ENCODE measurements around the gene CDC14B.

DNA sequence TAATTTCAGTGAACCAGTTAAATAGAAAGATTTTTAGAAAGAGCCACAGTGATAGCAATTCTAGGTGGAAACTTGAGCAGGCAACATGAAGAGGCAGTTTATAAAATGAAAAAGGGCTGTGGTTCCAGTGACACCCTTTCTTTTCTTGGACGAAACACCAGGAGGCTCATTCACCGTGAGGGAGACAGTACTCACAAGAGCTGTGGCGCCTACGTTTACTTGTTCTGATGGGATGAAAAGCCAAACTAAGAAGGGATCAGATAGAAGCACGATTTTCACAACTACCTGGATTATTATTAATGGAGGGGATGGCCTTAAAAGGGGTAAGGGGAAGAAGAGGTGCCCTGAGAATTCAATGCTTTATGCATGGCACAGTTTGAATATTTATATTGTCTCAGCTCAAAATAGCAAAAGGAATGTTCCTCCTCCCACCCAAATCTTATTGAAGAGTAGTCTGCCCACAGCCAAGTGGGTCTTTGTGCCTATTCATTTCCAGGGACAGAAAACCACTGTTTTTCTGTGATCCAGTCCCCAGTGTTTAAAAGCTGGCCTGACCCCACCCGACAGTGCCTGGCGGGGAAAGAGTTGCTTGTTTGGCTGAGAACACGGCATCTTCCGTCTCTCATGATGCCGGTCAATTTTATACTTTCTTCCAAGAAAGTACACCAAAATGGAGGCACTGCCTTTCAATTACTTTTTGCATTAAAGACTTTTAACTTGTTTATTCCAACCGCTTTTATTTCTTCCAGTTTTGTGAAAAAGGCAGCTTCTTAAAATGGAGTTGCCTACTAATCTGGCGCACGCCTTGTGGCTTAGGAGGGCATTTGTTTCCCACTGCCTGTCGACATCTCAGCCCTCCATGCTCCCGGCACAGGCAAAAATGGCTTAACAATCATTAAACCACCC lies 117.8 kb downstream of the CDC14B start:
- TF ChIP-seq POLR2A (IDR thresholded peaks at IDR 0.05) (no peak), EP300 (IDR thresholded peaks at IDR 0.05) (no peak), POLR2AphosphoS5 (IDR thresholded peaks at IDR 0.05) (no peak)
- TF ChIP-seq, protein P1, sequence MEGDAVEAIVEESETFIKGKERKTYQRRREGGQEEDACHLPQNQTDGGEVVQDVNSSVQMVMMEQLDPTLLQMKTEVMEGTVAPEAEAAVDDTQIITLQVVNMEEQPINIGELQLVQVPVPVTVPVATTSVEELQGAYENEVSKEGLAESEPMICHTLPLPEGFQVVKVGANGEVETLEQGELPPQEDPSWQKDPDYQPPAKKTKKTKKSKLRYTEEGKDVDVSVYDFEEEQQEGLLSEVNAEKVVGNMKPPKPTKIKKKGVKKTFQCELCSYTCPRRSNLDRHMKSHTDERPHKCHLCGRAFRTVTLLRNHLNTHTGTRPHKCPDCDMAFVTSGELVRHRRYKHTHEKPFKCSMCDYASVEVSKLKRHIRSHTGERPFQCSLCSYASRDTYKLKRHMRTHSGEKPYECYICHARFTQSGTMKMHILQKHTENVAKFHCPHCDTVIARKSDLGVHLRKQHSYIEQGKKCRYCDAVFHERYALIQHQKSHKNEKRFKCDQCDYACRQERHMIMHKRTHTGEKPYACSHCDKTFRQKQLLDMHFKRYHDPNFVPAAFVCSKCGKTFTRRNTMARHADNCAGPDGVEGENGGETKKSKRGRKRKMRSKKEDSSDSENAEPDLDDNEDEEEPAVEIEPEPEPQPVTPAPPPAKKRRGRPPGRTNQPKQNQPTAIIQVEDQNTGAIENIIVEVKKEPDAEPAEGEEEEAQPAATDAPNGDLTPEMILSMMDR (IDR thresholded peaks at IDR 0.05), result no peak
